Lung (tissue), 12 donors: ENCODE results near the gene KANK3. TPM values are rescaled to one million over a fixed set of nuclear protein-coding genes. Genes with fewer than 3 reads are reported as not detected.

Experiments used
- ATAC-seq: fragments of 200-7000 bp; cut with Tn5 transposase; one replicate; pipeline ENCODE4 v1.9.1; 2020; ENCODE audit warnings: moderate number of reproducible peaks; ENCODE audit not compliant: insufficient read depth, low FRiP score
- DNase-seq, 3 donors: peaks; one replicate each; pipeline ENCODE4 v3.0.0-alpha.2; 2013 to 2017
- H3K27ac ChIP-seq, 2 donors: one replicate each; pipeline ENCODE4 v1.5.1; 2013; ENCODE audit warnings: mild to moderate bottlenecking in 2 of 2, moderate library complexity in 2 of 2, control low read depth in 1 of 2, inconsistent platforms in 1 of 2, low read depth in 1 of 2, low read length in 1 of 2
- H3K27me3 ChIP-seq, 3 donors: one replicate each; pipeline ENCODE4 v1.5.1; 2013; ENCODE audit warnings: low read length in 2 of 3; ENCODE audit not compliant: control insufficient read depth in 3 of 3, insufficient read depth in 3 of 3
- H3K36me3 ChIP-seq, 4 donors: one replicate each; pipeline ENCODE4 v1.5.1; 2013; ENCODE audit warnings: low read length in 4 of 4, mild to moderate bottlenecking in 1 of 4, moderate library complexity in 1 of 4; ENCODE audit not compliant: control insufficient read depth in 4 of 4, insufficient read depth in 4 of 4
- H3K4me1 ChIP-seq, 5 donors: one replicate each; pipeline ENCODE4 v1.5.1; 2013; ENCODE audit warnings: low read length in 5 of 5, mild to moderate bottlenecking in 2 of 5, moderate library complexity in 1 of 5; ENCODE audit not compliant: control insufficient read depth in 5 of 5, insufficient read depth in 5 of 5
- H3K4me3 ChIP-seq: one replicate; pipeline ENCODE4 v1.5.1; 2013; ENCODE audit warnings: mild to moderate bottlenecking, control low read depth, moderate library complexity
- H3K9ac ChIP-seq, 2 donors: one replicate each; pipeline ENCODE4 v1.5.1; 2013; ENCODE audit warnings: low read length in 2 of 2, control low read depth in 1 of 2; ENCODE audit not compliant: insufficient read depth in 1 of 2
- H3K9me3 ChIP-seq, 4 donors: one replicate each; pipeline ENCODE4 v1.5.1; 2013; ENCODE audit warnings: low read length in 3 of 4, mild to moderate bottlenecking in 1 of 4, moderate library complexity in 1 of 4; ENCODE audit not compliant: control insufficient read depth in 4 of 4, insufficient read depth in 3 of 4
- CTCF ChIP-seq: IDR thresholded peaks from 2 replicates; pipeline ENCODE4 v1.5.1; 2012; ENCODE audit warnings: mild to moderate bottlenecking; ENCODE audit errors: control extremely low read depth, extremely low read depth
- whole genome bisulfite sequencing, 2 donors: extraction: QIAGEN DNeasy Blood & Tissue Kit; methylation state at CpG; one replicate each; pipeline ENCODE4 v1.1.7; 2013; 5-methylcytosine and 5-hydroxymethylcytosine counted together
- polyA plus RNA-seq, 2 donors: library from polyadenylated mRNA; stranded (reverse); fragments of 200-250 nt; gene quantifications; one replicate each; pipeline ENCODE4 v1.2.1, GENCODE V29; 2013
- total RNA-seq, 2 donors: library from RNA; depleted of rRNA in 1 of 2; stranded (reverse); fragments of >200 nt in 1 of 2; gene quantifications; one replicate each; pipeline ENCODE4 v1.2.1, GENCODE V29; 2014 to 2021
- donor health status: control.
- donor health status: control.
- donor health status: Bipolar disorder and iron deficiency.
- donor health status: healthy.
- donor health status: DM: yes; HTN: yes; CAD: no.

The KANK3 gene
- total and polyA plus RNA-seq, 4 donors, result 24.0 to 42.3 (median 26.7) TPM

GRCh38 chr19:8390617-8390981 lies 47.5 kb upstream of the KANK3 start:
- Histone ChIP-seq H3K36me3 (peaks cover 0 to 4% (median 1%) of the 10 kb centered on the region in 4 donors), H3K9ac (peak overlapping the region; percentile 65 to 96), H3K27ac (peak overlapping the region; percentile 99 to 100), H3K27me3 (no peaks in the 10 kb centered on the region), H3K4me3 (peak overlapping the region; percentile 88), H3K9me3 (no peaks in the 10 kb centered on the region), H3K4me1 (peaks cover 11 to 30% (median 16%) of the 10 kb centered on the region in 5 donors)
- no peak for TF ChIP-seq CTCF
- ATAC-seq (peak; percentile 90), DNase-seq (peak; percentile 91 to 96 (median 92))
- WGBS, 2 donors, result 1 to 2% methylated on average over 25 to 28 of the region's 28 CpGs

- WGBS, 2 donors, result 0% methylated on average over 64 to 70 of the region's 70 CpGs
- peak within 1 kb of the TSS; percentile 93 to 96 for H3K9ac ChIP-seq
- H3K27me3 ChIP-seq, result no peaks in the 10 kb centered on the region
- no peaks in the 10 kb centered on the region for H3K9me3 ChIP-seq
- peak within 1 kb of the TSS; percentile 88 for H3K4me3 ChIP-seq
- ATAC-seq, result peak; percentile 93
- H3K4me1 ChIP-seq, result peaks cover 11 to 30% (median 16%) of the 10 kb centered on the region in 5 donors
- TF ChIP-seq CTCF, result no peak
- H3K36me3 ChIP-seq, result peaks cover 0 to 4% (median 1%) of the 10 kb centered on the region in 4 donors
- peak within 1 kb of the TSS; percentile 99 to 100 for H3K27ac ChIP-seq
- peak; percentile 99 to 100 (median 100) for DNase-seq
These were observed 47.0 kb upstream of the KANK3 start, which contains the start of gene RAB11B for GRCh38 chr19:8389891-8390616. TSS of gene RAB11B (plus strand) at chr19:8390360. CDS start at chr19:8390417, 57 bp downstream.

GRCh38 chr19:8388612-8388958 lies 45.5 kb upstream of the KANK3 start:
- no peak overlapping the region for H3K4me3 ChIP-seq
- DNase-seq (no peak), ATAC-seq (no peak)
- H3K9ac ChIP-seq, result no peak overlapping the region
- 66 to 68% methylated on average over 2 of the region's 2 CpGs for WGBS, 2 donors
- no peaks in the 10 kb centered on the region for H3K9me3 ChIP-seq
- no peak overlapping the region for H3K27ac ChIP-seq
- TF ChIP-seq CTCF, result no peak
- peaks cover 0 to 4% (median 1%) of the 10 kb centered on the region in 4 donors for H3K36me3 ChIP-seq
- H3K27me3 ChIP-seq, result no peaks in the 10 kb centered on the region
- peaks cover 6 to 21% (median 11%) of the 10 kb centered on the region in 5 donors for H3K4me1 ChIP-seq
